Activated T-helper 2 cell treated with anti-CD3 and anti-CD28 coated beads, Interferon-gamma antibody, Interleukin-2, Interleukin-4, amounts not matched to agents 10 μg/mL and 5 μg/mL and 100 μg/mL, durations not matched to agents 14 hours and 24 hours and 36 hours (primary cell): ENCODE data around the gene SOCS7. TPM values are rescaled to one million over a fixed set of nuclear protein-coding genes. Genes with fewer than 3 reads are reported as not detected.

Source experiments
- DNase-seq: peaks from one replicate; pipeline ENCODE4 v3.0.0; 2021; ENCODE audit warnings: low spot score
- H3K27ac Mint-ChIP-seq: one replicate; pipeline ENCODE4 v1.8.0; 2021; ENCODE audit warnings: mixed read lengths
- H3K27me3 Mint-ChIP-seq: one replicate; pipeline ENCODE4 v1.8.0; 2021; ENCODE audit warnings: low read depth, mixed read lengths
- H3K36me3 Mint-ChIP-seq: one replicate; pipeline ENCODE4 v1.8.0; 2021; ENCODE audit warnings: low read depth, mixed read lengths
- H3K4me1 Mint-ChIP-seq: one replicate; pipeline ENCODE4 v1.8.0; 2021; ENCODE audit warnings: low read depth, mixed read lengths
- H3K4me3 Mint-ChIP-seq: one replicate; pipeline ENCODE4 v1.8.0; 2021; ENCODE audit warnings: low read depth, mild to moderate bottlenecking, moderate library complexity, mixed read lengths
- H3K9me3 Mint-ChIP-seq: one replicate; pipeline ENCODE4 v1.8.0; 2021; ENCODE audit warnings: mixed read lengths
- intact Hi-C: fragments of 100-400 bp; cut with micrococcal nuclease; formaldehyde crosslinking; loops from one replicate; pipeline ENCODE4 v1.15.1; 2023
- total RNA-seq: library from RNA; stranded (reverse); gene quantifications from 2 replicates; pipeline ENCODE4 v1.2.3, GENCODE V29; 2022

The SOCS7 gene
- total RNA-seq, 1 donor from 2014 or later = 25.9 TPM

DNA sequence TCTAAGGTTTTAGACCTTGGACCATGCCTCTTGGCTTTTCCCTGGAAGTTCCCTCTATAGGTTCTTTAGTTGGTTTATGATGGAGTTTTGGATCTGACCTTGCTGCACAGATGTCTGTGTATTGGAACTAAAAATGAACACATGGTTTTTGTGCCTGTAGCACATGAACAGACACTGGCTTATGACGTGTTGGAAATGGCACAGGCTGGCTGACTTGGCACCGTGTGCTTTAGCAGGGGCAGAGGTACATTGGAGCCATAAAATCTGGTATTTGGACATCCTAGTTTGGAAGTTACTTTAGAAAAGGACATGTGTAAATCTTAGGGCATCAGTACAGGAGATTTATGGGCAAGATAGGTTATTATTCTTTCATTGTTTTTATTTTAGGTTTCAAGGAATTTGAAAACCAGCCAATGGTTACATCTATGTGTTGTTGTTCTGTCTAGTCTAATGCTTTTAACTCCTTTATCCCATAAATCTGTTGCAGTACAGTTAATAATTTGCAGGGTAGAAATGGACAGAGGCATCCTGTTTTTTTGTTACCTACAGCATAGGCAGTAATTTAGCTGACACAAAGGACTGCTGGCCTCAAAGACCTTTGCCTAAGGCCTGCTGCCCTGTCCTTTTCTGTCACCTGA lies 6.0 kb downstream of the SOCS7 start:
- Mint-ChIP-seq H3K27ac (no peak overlapping the region), H3K4me1 (peaks cover 29% of the 10 kb centered on the region), H3K36me3 (peaks cover 8% of the 10 kb centered on the region), H3K4me3 (no peak overlapping the region), H3K9me3 (no peaks in the 10 kb centered on the region), H3K27me3 (no peaks in the 10 kb centered on the region)
- DNase-seq = no peak
- intact Hi-C loops = no loop called here

DNA sequence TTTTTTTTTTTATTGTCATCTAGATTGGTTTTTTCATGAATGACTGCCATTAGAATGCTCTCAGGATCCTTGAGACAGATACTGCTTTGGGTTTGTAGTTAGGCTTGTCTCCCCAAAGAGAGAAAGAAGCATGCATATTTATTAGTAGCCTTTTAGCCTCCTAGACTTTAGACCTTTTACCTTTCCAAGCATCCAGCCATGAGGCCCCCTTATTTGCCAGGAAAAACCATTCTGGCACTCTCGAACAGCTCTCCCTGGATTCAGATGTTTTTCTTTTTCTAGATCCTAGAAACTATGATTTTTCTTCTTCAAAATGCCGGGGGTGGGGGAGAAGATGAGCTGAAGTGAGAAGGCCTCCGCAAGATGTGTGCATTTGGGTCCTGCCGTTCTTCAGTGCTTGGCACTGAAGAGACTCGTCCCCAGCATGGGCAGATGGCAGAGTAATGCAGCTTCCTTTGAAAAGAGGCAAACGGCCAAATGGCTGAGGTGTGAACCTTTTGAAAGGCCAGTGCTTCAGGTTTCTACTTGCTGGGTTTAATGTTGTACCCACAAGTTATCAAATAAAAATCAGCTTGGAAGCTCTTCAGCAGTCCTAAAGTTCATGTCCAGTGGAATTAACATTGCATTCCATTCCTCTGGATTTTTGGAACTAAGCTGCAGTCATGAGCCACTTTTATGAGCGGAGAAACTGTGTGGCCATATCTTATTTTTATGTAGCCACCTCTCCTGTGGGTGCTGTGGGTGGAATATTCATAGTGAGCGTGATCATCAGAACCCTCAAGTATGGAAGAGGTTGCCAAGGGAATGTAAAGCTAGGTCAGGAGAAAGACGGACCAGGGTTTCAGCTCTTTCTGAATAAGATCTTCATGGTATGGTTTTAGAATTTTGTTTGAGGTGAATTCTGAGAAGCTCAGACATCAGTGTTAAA lies 7.2 kb downstream of the SOCS7 start:
- Mint-ChIP-seq H3K27ac (no peak overlapping the region), H3K4me1 (peaks cover 21% of the 10 kb centered on the region)
- intact Hi-C loops = no loop called here

DNA sequence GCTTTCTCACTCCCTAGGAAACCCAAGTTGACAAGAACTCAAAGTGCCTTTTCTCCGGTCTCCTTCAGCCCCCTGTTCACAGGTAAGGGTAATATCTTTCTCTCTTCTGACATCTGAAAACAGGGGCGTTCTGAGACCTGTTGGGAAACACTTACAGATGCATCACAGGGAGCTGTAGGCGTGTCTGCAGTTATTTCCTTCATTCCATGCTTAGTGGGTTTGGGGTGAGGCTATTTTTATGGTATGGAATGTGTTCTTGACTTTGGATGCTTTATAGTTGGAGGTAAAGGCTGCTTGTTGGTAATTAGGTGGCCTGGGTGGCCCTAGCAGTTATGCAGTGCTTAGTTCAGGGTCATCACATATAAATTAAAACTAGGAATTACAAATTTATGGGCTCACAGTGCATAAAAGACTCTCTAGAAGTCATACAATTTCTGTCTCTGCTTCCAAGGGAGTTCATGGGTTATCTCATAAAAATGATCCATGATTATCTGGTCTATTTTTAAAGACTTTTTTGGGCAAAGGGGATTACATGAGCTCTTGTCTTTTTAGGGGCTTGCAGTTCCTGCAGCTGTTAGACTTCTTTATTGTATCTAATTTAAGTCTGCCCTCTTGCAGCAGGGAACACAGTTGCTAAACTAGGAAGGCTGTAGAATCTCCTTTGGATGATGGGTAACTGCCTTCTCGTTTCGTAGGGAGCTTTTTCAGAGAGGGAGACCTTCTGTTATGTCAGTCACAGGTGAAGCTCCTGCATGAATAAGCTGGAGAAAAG lies 10.2 kb downstream of the SOCS7 start:
- Mint-ChIP-seq H3K9me3 (no peaks in the 10 kb centered on the region), H3K36me3 (peaks cover 1% of the 10 kb centered on the region)

More for the DNA sequence above, 7.2 kb downstream of the SOCS7 start:
- H3K36me3 Mint-ChIP-seq = peaks cover 6% of the 10 kb centered on the region
- DNase-seq = no peak
- no peaks in the 10 kb centered on the region for H3K27me3 Mint-ChIP-seq
- H3K4me3 Mint-ChIP-seq = no peak overlapping the region
- no peaks in the 10 kb centered on the region for H3K9me3 Mint-ChIP-seq

DNA sequence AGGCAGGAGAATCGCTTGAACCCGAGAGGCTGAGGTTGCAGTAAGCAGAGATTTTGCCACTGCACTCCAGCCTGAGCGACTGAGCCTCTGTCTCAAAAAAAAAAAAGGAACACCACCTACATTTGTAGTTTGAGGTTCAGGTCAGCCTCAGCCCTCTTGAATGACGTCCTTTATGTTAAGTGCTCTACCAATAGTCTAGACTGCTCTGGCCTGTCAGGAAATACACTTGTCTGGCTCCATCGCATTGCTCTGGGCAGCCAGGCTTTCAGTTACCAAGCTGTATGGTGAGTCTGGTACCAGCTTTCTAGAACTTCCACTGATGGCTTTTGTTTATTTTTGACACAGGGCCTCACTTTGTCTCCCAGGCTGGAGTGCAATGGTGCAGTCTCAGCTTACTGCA lies 11.4 kb downstream of the SOCS7 start:
- no peak for DNase-seq
- no peak overlapping the region for H3K27ac Mint-ChIP-seq
- intact Hi-C loops = no loop called here
- no peak overlapping the region for H3K4me3 Mint-ChIP-seq
- H3K36me3 Mint-ChIP-seq = peaks cover 4% of the 10 kb centered on the region
- no peaks in the 10 kb centered on the region for H3K4me1 Mint-ChIP-seq
- no peaks in the 10 kb centered on the region for H3K27me3 Mint-ChIP-seq
- H3K9me3 Mint-ChIP-seq = no peaks in the 10 kb centered on the region

More for the DNA sequence above, 10.2 kb downstream of the SOCS7 start:
- H3K27ac Mint-ChIP-seq = no peak overlapping the region
- peaks cover 1% of the 10 kb centered on the region for H3K4me1 Mint-ChIP-seq
- H3K27me3 Mint-ChIP-seq = no peaks in the 10 kb centered on the region
- no peak for DNase-seq
- intact Hi-C loops = no loop called here
- H3K4me3 Mint-ChIP-seq = no peak overlapping the region

DNA sequence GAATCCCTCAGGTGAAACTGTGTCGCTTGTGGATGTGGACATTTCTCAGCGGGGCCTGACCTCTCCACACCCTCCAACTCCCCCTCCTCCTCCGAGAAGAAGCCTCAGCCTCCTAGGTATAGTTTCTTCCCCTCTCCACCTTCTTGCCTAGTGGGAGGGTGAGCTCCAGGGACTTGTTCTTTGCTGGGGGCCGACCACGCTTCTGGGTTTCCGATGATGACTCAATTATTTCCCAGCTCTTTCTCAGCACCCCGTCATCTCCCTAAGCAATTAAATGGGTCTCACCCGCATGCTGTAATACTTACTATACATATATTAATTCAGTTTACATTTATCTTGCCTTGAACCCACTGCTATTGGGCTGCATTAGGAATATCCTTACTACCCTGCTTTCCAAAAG lies 13.1 kb downstream of the SOCS7 start:
- Mint-ChIP-seq H3K4me3 (no peak overlapping the region), H3K36me3 (peaks cover 16% of the 10 kb centered on the region), H3K9me3 (no peaks in the 10 kb centered on the region), H3K27ac (no peak overlapping the region), H3K4me1 (no peaks in the 10 kb centered on the region), H3K27me3 (no peaks in the 10 kb centered on the region)
- no peak for DNase-seq
- intact Hi-C loops = no loop called here

DNA sequence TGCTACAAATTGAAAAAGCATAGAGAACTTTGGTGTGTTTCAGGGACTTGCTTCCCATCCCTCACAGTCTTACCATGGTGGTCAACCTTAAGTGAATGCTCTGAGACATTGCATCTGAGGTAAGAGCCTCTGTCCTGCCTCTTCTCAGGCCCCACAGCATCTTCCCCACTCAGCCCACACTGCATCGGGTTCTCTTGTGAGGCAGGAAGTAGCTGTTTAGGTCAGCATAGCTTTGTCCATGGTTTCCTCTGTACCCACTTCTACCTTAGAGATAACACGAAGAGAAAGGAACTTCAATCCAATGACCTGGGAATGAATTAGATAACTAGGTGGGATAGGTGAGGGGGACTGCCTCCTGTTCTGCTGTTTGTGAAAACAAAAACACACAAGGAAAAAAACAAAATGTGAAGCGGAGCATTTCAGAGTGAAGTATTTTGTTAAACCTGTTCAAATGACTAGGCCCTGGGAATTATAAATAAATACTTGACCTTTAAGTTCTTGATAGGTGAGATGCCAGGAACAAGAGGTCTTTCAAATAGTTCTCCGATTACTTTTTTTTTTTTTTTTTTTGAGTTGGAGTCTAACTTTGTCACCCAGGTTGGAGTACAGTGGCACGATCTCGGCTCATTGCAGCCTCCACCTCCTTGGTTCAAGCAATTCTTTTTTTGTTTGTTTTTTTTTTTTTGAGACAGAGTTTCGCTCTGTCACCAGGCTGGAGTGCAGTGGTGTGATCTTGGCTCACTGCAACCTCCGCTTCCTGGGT lies 17.7 kb downstream of the SOCS7 start:
- DNase-seq = no peak
- no peak overlapping the region for H3K4me3 Mint-ChIP-seq
- peaks cover under 1% of the 10 kb centered on the region for H3K4me1 Mint-ChIP-seq
- H3K27me3 Mint-ChIP-seq = no peaks in the 10 kb centered on the region
- H3K9me3 Mint-ChIP-seq = peaks cover 1% of the 10 kb centered on the region
- no peak overlapping the region for H3K27ac Mint-ChIP-seq
- peaks cover 40% of the 10 kb centered on the region for H3K36me3 Mint-ChIP-seq
- intact Hi-C loops = no loop called here

DNA sequence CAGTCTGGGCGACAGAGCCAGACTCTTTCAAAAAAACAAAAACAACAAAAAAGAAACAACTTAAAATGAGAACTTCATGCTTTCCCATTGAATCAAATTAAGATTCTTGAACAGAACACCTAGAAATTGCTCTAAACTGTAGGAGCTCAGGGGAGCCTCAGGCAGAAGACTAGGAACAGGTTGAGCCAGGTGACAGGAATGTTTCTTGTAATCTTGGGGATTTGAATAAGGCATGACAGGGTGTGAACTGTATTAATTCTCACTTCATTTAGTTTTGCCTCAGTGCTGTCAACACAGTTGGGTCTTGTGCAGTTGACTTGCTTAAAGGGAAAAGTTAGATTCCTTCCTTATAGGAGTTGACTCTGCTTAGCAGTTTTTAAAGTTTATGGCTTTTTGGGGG lies 27.8 kb downstream of the SOCS7 start:
- intact Hi-C loops = no loop called here
- H3K36me3 Mint-ChIP-seq = peaks cover 31% of the 10 kb centered on the region
- DNase-seq = no peak
- H3K9me3 Mint-ChIP-seq = peaks cover 3% of the 10 kb centered on the region
- H3K27me3 Mint-ChIP-seq = no peaks in the 10 kb centered on the region
- H3K4me1 Mint-ChIP-seq = peaks cover under 1% of the 10 kb centered on the region
- H3K4me3 Mint-ChIP-seq = no peak overlapping the region
- H3K27ac Mint-ChIP-seq = no peak overlapping the region

DNA sequence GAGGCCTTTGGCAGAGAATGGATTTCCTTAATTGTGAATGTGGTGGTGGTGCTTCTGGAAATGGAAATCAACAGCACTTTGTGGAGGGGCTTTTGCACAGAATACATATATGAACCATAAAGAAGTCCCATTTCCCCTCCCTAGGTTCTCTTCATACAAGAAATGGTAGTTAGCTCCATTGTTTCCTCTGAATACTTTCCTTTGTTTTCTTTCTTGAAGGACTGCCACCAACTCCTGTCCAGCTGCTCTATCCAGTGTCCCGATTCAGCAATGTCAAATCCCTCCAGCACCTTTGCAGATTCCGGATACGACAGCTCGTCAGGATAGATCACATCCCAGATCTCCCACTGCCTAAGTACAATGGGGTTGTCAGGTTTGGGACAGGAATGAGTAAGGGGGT lies 43.4 kb downstream of the SOCS7 start:
- H3K27ac Mint-ChIP-seq = no peak overlapping the region
- H3K4me1 Mint-ChIP-seq = no peaks in the 10 kb centered on the region
- DNase-seq = no peak
- H3K36me3 Mint-ChIP-seq = peaks cover 31% of the 10 kb centered on the region
- H3K27me3 Mint-ChIP-seq = no peaks in the 10 kb centered on the region
- intact Hi-C loops = no loop called here
- H3K9me3 Mint-ChIP-seq = no peaks in the 10 kb centered on the region
- H3K4me3 Mint-ChIP-seq = no peak overlapping the region

DNA sequence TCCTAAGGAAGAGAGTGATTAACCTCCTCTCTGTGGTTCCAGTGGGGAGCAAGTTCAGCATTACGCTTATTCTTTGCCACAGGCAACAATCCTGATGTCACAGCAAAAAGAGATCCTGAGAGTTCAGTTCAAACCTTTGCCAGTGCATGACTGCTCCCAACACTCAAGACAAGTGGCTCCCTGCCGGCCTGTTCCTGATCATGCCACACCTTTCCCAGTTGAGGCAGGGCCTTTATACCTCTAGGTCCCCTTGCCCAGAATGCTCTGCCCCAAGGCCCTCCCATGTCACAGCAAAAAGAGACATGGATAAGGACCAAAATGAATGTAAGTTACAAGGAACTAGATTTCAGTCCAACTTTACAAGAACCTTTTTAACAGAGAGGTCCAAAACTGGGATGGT lies 45.6 kb downstream of the SOCS7 start:
- H3K36me3 Mint-ChIP-seq = peaks cover 38% of the 10 kb centered on the region
- H3K9me3 Mint-ChIP-seq = no peaks in the 10 kb centered on the region
- intact Hi-C loops = no loop called here
- no peak overlapping the region for H3K4me3 Mint-ChIP-seq
- H3K27ac Mint-ChIP-seq = no peak overlapping the region
- H3K4me1 Mint-ChIP-seq = no peaks in the 10 kb centered on the region
- H3K27me3 Mint-ChIP-seq = no peaks in the 10 kb centered on the region
- no peak for DNase-seq

DNA sequence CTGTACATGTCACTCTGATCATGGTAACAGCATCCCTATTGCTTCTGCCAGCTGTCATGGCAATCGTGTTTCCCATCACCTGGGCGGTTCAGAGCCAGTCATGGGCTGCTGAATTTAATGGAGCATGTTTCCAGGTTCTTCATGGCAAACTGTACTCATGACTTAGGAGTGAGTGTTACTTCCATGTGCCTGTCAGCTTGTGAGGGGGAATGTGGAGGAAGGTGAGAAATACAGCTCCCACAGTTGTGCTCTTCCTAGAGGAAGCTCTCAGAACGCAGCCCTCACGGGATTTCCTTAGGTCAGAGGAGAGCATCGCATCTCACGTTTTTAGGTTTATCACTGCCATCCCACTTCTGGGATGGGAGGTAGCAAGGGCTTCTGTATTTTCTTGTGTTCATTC lies 48.6 kb downstream of the SOCS7 start:
- intact Hi-C loops = no loop called here
- H3K27ac Mint-ChIP-seq = no peak overlapping the region
- no peaks in the 10 kb centered on the region for H3K4me1 Mint-ChIP-seq
- peaks cover 36% of the 10 kb centered on the region for H3K36me3 Mint-ChIP-seq
- no peaks in the 10 kb centered on the region for H3K9me3 Mint-ChIP-seq
- H3K4me3 Mint-ChIP-seq = no peak overlapping the region
- no peaks in the 10 kb centered on the region for H3K27me3 Mint-ChIP-seq
- no peak for DNase-seq

DNA sequence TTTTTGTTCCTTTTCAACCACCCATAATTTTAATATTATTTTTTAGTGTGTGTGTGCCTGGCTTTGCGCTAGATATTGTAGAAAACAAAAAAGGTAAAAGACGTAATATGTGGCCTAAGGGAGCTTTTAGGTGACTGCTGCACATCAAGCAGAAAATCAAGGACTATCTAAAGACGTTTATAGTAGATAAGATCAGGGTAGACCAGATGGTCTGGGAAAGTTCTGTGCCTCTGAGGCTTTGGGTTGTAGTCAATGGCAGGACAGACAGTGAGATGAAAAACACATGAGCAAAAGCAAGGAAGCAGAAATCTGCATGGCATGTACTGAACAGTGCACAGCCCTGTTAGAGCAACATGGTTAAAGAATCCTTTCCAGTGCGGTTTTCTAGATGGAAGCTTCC lies 49.8 kb downstream of the SOCS7 start:
- no peaks in the 10 kb centered on the region for H3K27me3 Mint-ChIP-seq
- no peak overlapping the region for H3K27ac Mint-ChIP-seq

DNA sequence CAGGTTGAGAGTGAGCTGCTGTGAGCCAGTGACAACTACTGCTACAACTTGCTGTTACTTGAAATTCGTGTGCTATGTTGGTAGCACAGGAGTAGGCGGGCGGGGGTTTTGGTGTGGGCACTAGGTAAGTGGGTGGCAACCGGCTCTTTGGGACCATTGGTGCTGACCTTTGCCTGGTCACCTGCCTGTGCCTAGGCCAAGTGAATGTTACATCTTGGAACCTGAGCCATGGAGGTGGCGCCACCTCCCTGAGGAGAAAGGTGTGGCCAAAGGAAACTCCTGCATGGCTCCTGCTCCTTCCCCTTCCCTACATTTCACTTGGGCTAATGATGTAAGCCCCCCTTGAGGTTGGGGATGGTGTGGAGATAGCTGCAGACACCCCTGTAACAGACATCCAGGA lies 51.3 kb downstream of the SOCS7 start:
- H3K36me3 Mint-ChIP-seq = peaks cover 18% of the 10 kb centered on the region
- H3K27ac Mint-ChIP-seq = no peak overlapping the region

More for the DNA sequence above, 49.8 kb downstream of the SOCS7 start:
- peaks cover 27% of the 10 kb centered on the region for H3K36me3 Mint-ChIP-seq
- no peaks in the 10 kb centered on the region for H3K9me3 Mint-ChIP-seq
- no peaks in the 10 kb centered on the region for H3K4me1 Mint-ChIP-seq
- H3K4me3 Mint-ChIP-seq = no peak overlapping the region
- DNase-seq = no peak
- intact Hi-C loops = no loop called here

More for the DNA sequence above, 51.3 kb downstream of the SOCS7 start:
- Mint-ChIP-seq H3K9me3 (no peaks in the 10 kb centered on the region), H3K27me3 (no peaks in the 10 kb centered on the region), H3K4me1 (no peaks in the 10 kb centered on the region), H3K4me3 (no peak overlapping the region)
- DNase-seq = no peak
- intact Hi-C loops = no loop called here
